ENCODE data around the gene ZCCHC3.

The ZCCHC3 gene

DNA sequence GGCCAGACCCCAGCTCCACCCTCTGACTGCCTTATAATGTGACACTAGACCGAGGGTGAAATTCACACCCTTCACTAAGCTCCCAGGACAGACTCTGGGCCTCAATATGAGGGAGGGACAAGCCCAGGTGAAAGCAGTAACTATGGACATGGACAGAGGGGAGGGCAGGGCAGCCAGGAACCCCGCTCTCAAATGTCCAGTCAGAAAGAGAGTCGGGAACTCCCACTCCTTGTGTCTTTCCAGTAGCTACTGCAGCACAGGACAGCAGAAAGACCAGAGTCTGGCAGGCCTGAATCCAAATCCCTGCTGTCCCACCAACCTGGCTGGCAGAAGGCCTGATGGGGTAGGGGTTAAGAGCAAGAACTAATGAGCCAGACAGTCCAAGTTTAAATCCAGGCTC, 13.2 kb upstream of the ZCCHC3 start:
- DNase-seq (ENCODE audit: low spot score), result no peak

- no peak for DNase-seq (ENCODE audit: low spot score)
These were observed 10.9 kb upstream of the ZCCHC3 start for GRCh38 chr20:286508-286907.

- DNase-seq (ENCODE audit: low spot score), result no peak
These were observed 8.2 kb upstream of the ZCCHC3 start for GRCh38 chr20:288956-289692.

DNA sequence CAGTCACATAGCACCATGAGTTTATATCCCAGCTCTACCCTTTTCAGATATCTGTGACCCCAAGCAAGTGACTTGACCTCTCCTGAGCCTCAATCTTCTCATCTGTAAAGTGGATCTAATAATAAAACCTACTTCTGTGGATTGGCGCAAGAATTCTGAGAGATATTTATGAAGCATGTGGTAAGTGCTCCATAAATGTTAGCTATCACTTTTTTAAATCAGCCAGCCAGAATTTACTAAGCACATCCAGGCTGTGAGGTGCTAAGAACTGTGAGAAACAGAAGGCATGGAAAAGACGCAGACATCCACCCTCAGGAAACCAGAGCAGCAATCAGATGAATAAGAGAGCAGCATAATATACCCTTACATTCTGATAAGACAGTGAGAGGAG, 7.7 kb upstream of the ZCCHC3 start:
- no peak for DNase-seq (ENCODE audit: low spot score)

DNA sequence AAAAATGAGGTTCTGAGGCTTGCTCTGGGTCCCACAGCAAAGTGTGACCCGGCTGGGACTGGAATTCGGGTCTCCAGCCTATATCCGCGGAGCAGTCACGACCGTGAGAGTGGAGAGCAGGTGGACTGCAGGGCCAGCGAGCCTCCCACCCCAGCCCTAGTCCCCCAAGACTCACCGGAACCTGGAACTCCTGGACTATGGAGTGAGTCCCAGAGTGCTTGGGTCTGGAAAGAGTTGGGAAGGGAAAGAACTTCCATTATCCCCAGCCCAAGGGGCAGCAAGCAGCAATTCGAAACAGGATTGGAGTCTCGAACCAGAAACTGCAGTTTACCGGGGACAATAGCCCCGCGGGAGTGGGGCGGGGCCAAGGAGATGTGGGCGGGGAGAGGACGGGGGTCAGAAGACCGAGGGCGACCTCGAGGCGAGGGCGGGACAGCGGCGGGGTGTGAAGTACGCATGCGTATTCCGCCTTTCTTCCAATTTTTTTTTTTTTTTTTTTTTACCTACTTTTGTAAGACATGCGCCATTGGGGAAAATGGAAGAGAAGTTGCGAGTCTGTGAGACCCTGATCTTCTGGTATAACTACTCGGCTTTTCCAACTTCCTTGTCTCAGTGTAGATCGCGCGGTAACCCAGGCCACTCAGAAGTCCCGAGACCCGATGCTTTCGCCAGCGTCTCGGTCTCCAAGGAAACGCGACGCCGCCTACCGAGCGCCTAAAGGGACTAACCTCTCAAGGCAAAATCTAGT, 7.1 kb upstream of the ZCCHC3 start, which contains the start of gene C20orf96:
TSS of gene C20orf96 (minus strand) at position 667 of the 748 bp plus-strand sequence. CDS start at position 527, 140 bp downstream.
- DNase-seq (ENCODE audit: low spot score), result peak; percentile 98

- no peak for DNase-seq (ENCODE audit: low spot score)
These were observed 2.8 kb upstream of the ZCCHC3 start for GRCh38 chr20:294602-295001.

DNA sequence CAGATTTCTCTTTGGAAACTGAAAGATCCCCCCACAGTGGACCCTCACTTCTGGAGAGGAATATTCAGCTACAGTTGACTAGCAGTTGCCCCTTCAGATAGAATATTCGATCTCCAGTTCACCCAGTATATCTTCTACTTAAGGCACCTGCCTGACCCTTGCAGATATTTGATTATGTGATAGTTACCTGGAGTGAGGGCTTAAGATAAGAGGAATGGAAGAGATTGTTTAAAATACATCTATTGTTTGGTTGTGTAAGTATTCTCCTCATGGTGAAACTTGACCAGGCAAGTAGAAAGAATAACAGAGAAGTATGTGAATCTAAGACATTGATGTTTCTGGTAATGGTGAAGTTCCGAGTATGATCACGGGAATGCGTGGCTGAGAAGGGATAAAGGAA, 1.6 kb upstream of the ZCCHC3 start:
- DNase-seq (ENCODE audit: low spot score), result no peak

DNA sequence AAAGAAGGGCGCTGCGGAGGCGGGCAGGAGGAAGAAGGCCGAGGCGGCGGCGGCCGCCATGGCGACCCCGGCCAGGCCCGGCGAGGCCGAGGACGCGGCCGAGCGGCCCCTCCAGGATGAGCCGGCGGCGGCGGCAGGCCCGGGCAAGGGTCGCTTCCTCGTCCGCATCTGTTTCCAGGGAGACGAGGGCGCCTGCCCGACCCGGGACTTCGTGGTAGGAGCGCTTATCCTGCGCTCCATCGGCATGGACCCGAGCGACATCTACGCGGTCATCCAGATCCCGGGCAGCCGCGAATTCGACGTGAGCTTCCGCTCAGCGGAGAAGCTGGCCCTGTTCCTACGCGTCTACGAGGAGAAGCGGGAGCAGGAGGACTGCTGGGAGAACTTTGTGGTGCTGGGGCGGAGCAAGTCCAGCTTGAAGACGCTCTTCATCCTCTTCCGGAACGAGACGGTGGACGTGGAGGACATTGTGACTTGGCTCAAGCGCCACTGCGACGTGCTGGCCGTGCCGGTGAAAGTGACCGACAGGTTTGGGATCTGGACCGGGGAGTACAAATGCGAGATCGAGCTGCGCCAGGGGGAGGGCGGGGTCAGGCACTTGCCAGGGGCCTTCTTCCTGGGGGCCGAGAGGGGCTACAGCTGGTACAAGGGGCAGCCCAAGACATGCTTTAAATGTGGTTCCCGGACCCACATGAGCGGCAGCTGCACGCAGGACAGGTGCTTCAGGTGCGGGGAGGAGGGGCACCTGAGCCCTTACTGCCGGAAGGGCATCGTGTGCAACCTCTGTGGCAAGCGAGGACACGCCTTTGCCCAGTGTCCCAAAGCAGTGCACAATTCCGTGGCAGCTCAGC, 780 bp downstream of the ZCCHC3 start:
- DNase-seq (ENCODE audit: low spot score), result peak; percentile 73

DNA sequence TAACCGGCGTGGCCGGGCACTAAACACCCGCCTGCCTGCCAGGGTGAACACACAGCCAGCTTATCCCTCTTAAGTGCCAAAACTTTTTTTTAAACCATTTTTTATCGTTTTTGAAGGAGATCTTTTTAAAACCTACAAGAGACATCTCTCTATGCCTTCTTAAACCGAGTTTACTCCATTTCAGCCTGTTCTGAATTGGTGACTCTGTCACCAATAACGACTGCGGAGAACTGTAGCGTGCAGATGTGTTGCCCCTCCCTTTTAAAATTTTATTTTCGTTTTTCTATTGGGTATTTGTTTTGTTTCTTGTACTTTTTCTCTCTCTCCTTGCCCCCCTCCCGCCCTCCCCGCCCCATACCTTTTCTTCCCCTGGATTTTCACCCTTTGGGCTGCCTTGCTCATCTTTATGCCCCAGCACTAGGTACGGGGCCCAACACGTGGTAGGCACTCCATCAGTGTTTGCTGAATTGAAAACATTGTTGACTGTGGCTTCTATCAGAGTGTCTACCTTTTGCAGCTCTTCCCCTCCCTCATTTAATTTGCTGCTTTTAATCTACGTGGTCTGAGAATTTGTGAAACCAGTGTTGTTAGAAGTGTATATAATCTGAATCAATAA, 1.5 kb downstream of the ZCCHC3 start:
- DNase-seq (ENCODE audit: low spot score), result no peak

DNA sequence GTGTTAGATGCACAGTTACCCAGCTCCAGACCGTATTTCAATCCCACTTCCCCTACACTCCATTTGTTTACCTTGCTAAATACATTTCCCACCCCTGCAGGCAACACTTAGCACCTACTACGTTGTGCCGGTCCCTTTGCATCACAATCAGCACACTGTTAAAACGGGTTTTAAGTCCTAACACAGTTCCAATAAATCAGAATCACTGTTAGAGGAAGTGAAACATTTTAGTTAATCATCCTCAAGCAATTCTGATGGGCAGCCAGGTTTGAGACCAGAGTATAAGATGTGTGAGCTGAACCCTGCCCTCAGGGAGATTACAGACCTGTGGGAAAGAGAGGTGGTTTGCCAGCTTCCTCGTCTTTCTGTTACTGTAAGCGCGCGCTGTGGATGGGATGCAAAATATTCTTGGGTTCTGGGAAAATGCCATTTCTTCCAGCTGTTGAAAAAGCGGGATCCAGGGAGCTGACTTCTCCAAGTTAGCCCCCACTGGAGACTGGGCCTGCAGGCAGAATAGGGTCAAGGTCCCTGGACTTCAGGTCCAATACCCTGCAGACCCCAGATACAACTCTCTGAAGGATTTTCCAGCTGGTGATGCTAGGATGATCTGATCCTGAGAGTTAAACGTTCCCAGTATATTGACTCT, 3.1 kb downstream of the ZCCHC3 start:
- no peak for DNase-seq (ENCODE audit: low spot score)

GRCh38 chr20:301886-302848, 4.8 kb downstream of the ZCCHC3 start:
- no peak for DNase-seq (ENCODE audit: low spot score)

GRCh38 chr20:305745-306144, 8.4 kb downstream of the ZCCHC3 start:
- no peak for DNase-seq (ENCODE audit: low spot score)

GRCh38 chr20:308427-309038, 11.2 kb downstream of the ZCCHC3 start:
- DNase-seq (ENCODE audit: low spot score), result no peak

DNA sequence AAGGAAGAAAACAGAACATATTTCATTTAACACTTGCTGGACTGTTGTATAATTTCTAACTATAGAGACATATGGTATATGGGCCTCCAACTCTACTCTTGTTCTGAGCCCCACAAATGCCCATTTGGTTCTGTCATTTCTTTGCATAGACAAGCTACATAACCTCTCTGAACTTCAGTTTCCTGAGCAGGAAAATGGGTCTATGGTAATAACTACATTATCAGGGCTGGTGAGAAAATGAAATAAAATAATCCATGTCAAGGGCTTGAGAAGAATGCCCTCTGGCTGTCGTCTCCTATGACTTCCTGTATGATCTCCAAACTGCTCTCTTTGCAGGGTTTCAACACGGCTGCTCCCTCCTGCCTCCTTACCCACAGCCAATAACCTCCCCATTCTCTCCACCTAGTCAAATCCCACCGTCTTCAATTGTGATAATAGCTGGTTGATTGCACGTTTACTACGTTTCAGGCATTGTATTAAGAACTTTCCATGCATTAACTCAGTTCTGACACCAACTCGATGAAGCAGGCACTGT, 12.0 kb downstream of the ZCCHC3 start:
- no peak for DNase-seq (ENCODE audit: low spot score)

- DNase-seq (ENCODE audit: low spot score), result peak; percentile 97
These were observed 12.7 kb downstream of the ZCCHC3 start for GRCh38 chr20:309841-310644.

GRCh38 chr20:310645-311044, 13.3 kb downstream of the ZCCHC3 start:
- no peak for DNase-seq (ENCODE audit: low spot score)

DNA sequence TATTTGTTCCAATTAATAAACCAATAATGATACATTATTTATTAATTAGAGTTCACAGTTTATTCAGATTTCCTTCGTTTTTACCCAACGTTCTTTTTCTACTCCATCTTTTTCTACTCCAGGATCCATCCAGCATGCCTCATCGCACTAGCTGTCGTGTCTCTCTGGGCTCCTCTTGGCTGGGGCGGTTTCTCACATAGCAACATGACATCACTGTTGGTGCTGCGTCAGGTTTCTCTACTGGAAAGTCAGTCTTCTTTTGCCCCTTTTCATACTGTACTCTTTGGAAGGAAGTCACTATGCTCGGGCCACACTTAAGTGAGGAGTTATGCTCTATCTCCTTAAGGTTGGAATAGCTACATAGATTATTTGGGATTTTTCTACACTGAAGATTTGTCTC, 14.2 kb downstream of the ZCCHC3 start:
- DNase-seq (ENCODE audit: low spot score), result no peak

DNA sequence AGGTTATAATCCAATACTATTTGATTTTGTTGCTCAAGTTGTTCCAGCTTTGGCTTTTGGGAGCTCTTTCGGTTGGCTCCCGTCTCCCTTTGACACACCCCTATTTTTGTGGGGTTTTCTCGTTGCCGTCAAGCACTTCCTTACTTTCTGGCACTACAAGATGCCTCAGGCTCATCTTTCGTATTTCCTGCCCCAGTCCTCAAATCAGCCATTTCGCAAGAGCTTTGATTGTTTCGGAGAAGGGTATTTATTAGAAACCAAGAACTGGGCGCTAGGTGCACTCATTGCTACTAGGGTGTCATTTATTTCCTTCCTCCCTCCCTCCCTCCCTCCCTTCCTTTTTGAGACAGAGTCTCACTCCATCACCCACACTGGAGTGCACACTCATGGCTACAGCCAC, 14.7 kb downstream of the ZCCHC3 start:
- DNase-seq (ENCODE audit: low spot score), result no peak

DNA sequence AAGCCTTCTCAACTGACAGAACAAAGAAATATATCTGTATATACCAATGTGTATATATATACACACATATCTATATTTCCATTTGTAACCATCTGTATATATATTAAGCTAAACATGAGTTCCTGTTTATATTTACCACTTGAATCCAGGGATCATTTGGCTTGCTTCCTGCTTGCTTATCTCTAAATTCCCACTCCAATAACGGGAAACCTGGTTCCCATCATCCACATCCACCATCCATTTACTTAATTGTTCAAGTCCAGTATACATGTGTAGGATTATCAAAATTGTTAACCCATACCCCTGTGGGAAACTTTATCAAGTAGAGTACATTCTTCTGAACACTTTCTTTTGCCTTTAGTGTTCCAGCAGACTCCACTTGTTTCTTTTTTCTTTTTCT, 15.5 kb downstream of the ZCCHC3 start:
- no peak for DNase-seq (ENCODE audit: low spot score)

All from AG08396 (cell line).